ENCODE data around the gene NBPF15. TPM values are rescaled to one million over a fixed set of nuclear protein-coding genes. Genes with fewer than 3 reads are reported as not detected.
"Not testable (repeated sequence)": the region's sequence is repeated elsewhere in the genome, so short reads cannot be mapped to it uniquely, and the experiment has no call there.

NBPF15 gene
- polyA plus RNA-seq, 1 donor (not counting 4 experiments of a cell fraction or from before 2014, with no cell fraction given) = 43.6 TPM

DNA sequence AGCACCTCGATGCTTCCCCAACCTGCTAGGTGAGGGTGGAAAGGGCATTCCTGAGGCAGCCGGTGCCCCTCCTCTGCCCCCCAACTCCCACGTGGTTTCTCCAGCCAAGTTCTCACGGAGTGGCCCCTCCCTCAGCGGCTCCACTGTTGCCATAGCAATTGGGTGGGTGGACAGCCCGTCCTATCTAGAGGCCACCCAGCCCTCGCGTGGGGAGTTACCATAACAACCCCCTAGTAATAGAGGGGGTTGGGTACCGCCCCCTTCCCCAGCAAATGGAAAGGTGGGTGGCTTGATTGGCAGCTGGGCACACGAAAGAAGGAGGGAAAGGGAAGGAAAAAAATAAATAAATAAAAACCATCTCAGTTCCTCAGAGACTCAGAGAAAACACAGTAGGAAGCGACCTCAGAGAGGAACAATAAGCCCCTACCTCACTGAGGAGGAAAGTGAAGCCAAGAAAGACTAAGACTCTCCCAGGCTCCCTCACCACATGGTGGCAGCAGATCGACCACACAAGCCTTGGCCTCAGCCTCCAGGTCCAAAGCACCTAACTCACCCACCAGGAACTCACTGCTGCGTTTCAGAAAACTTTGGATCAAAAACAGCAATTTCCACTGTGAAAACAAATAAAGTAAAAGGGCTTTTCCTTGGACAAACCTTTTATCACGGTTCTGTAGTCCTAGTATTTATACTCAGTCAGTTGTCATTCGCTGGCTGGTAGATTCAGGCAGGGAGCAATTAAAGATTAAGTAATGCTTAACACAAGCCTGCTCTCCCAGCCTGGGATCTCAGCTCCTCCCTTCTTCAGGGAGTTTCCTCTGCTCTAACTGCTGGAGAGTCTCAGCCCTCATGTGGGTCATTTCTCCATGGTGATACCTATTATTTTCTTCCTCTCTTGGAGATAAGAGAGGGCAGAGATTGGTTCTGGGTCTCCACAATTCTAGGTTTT lies 23.9 kb upstream of the NBPF15 start:
- H4K20me1 ChIP-seq (ENCODE audit: control insufficient read depth, extremely low read depth, insufficient read depth, low read length); H3K27me3 ChIP-seq (ENCODE audit: control insufficient read depth, extremely low read depth, insufficient read depth, low read length); H3K9me1 ChIP-seq (ENCODE audit: control insufficient read depth, extremely low read depth, insufficient read depth, low read length); H3K4me2 ChIP-seq (ENCODE audit: control insufficient read depth, extremely low read depth, insufficient read depth, low read depth, low read length); H3K36me3 ChIP-seq (ENCODE audit: control insufficient read depth in 2 of 2, extremely low read depth in 1 of 2, insufficient read depth in 2 of 2, low read length in 2 of 2); H2AFZ ChIP-seq (ENCODE audit: control insufficient read depth, low read length); H3K4me1 ChIP-seq (ENCODE audit: control insufficient read depth, extremely low read depth, insufficient read depth, low read length); H3K79me2 ChIP-seq (ENCODE audit: control insufficient read depth, insufficient read depth, low read length); dilution Hi-C loops (cut with MboI; ENCODE audit: extremely low pct_ligation_motif_present, low sequenced_read_pairs); DNase-seq (ENCODE audit: low read depth, low spot score); H3K4me3 ChIP-seq (ENCODE audit: control insufficient read depth in 2 of 3, extremely low read depth in 1 of 3, insufficient read depth in 2 of 3, low read depth in 1 of 3, low read length in 3 of 3); H3K27ac ChIP-seq (ENCODE audit: control insufficient read depth, insufficient read depth, low read length); H3K9me3 ChIP-seq (ENCODE audit: control insufficient read depth, low read depth, low read length); H3K9ac ChIP-seq (ENCODE audit: control insufficient read depth, extremely low read depth, insufficient read depth, low read length): not testable (repeated sequence)
- FAIRE-seq = peak; percentile 53

DNA sequence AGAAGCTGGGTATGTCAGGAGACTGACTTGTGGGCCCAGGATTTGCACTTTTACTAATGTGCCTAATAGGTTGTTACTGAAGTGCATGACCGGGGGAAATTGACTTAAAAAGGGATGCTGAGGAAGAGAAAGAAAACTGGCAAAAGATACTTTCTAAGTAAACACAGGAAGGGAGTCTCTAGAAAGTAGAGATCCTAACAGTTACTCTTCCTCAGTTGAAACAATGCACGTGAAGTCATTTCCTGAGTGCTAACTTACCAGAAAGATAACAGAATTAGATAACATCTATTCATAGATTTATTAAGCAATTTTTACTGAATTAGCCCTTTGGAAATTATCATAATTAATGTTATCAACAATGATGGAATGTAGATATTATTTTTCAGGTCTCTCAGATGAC lies 12.4 kb upstream of the NBPF15 start:
- dilution Hi-C loops (cut with MboI; ENCODE audit: extremely low pct_ligation_motif_present, low sequenced_read_pairs) = not testable (repeated sequence)

DNA sequence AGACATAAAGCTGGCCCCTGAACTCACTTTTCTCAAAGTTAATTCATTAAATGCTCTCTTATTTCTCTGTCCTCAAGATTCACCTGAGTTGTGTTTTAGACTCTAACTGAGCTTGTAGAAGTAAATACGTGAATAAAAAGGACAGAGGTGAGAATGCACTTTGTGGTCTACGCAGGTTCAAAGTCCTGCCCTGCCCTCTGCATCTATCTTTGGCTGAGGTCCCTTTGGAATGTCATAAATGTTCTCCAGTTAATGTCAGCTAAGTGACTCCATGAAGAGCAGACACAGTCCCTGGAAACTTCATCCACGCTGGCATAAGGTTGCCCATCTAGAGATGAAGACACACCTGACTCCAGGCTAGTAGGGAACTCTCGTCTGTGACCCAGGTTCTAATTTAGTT lies 10.0 kb upstream of the NBPF15 start:
- H3K27ac ChIP-seq (ENCODE audit: control insufficient read depth, insufficient read depth, low read length); H3K36me3 ChIP-seq (ENCODE audit: control insufficient read depth in 2 of 2, extremely low read depth in 1 of 2, insufficient read depth in 2 of 2, low read length in 2 of 2); H3K9ac ChIP-seq (ENCODE audit: control insufficient read depth, extremely low read depth, insufficient read depth, low read length); H4K20me1 ChIP-seq (ENCODE audit: control insufficient read depth, extremely low read depth, insufficient read depth, low read length); H3K9me3 ChIP-seq (ENCODE audit: control insufficient read depth, low read depth, low read length); H3K27me3 ChIP-seq (ENCODE audit: control insufficient read depth, extremely low read depth, insufficient read depth, low read length); FAIRE-seq; H3K4me3 ChIP-seq (ENCODE audit: control insufficient read depth in 2 of 3, extremely low read depth in 1 of 3, insufficient read depth in 2 of 3, low read depth in 1 of 3, low read length in 3 of 3); H2AFZ ChIP-seq (ENCODE audit: control insufficient read depth, low read length); DNase-seq (ENCODE audit: low read depth, low spot score); dilution Hi-C loops (cut with MboI; ENCODE audit: extremely low pct_ligation_motif_present, low sequenced_read_pairs); H3K9me1 ChIP-seq (ENCODE audit: control insufficient read depth, extremely low read depth, insufficient read depth, low read length); H3K4me2 ChIP-seq (ENCODE audit: control insufficient read depth, extremely low read depth, insufficient read depth, low read depth, low read length); H3K4me1 ChIP-seq (ENCODE audit: control insufficient read depth, extremely low read depth, insufficient read depth, low read length); H3K79me2 ChIP-seq (ENCODE audit: control insufficient read depth, insufficient read depth, low read length): not testable (repeated sequence)

More for the DNA sequence above, 12.4 kb upstream of the NBPF15 start:
- not testable (repeated sequence) for H3K4me1 ChIP-seq (ENCODE audit: control insufficient read depth, extremely low read depth, insufficient read depth, low read length); H3K27ac ChIP-seq (ENCODE audit: control insufficient read depth, insufficient read depth, low read length); H4K20me1 ChIP-seq (ENCODE audit: control insufficient read depth, extremely low read depth, insufficient read depth, low read length); H3K27me3 ChIP-seq (ENCODE audit: control insufficient read depth, extremely low read depth, insufficient read depth, low read length); H3K4me3 ChIP-seq (ENCODE audit: control insufficient read depth in 2 of 3, extremely low read depth in 1 of 3, insufficient read depth in 2 of 3, low read depth in 1 of 3, low read length in 3 of 3); H2AFZ ChIP-seq (ENCODE audit: control insufficient read depth, low read length); H3K79me2 ChIP-seq (ENCODE audit: control insufficient read depth, insufficient read depth, low read length); DNase-seq (ENCODE audit: low read depth, low spot score); FAIRE-seq; H3K36me3 ChIP-seq (ENCODE audit: control insufficient read depth in 2 of 2, extremely low read depth in 1 of 2, insufficient read depth in 2 of 2, low read length in 2 of 2); H3K4me2 ChIP-seq (ENCODE audit: control insufficient read depth, extremely low read depth, insufficient read depth, low read depth, low read length); H3K9me1 ChIP-seq (ENCODE audit: control insufficient read depth, extremely low read depth, insufficient read depth, low read length); H3K9me3 ChIP-seq (ENCODE audit: control insufficient read depth, low read depth, low read length); H3K9ac ChIP-seq (ENCODE audit: control insufficient read depth, extremely low read depth, insufficient read depth, low read length)

DNA sequence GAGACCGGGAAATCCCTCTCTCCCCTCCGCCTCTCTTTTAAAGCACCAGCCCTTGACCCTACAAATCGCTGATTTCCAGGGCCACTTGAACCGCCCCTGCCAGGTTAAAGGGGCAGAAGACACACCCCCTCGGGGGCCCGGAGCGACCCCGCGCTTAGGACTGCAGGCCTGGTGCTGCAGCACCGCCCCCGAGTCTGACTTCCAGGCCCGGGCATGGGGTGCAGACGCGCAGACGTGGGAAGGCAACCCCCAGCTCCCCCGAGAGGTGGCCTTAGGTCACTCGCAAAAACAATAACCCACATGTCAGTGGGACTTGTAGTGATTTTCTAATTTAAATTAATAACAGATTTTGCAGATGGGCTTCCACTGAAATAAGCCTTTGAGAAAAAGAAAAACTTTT lies 309 bp upstream of the NBPF15 start:
- peak overlapping the region in 1 of 3 experiments; percentile 59 for H3K4me3 ChIP-seq (ENCODE audit: control insufficient read depth in 2 of 3, extremely low read depth in 1 of 3, insufficient read depth in 2 of 3, low read depth in 1 of 3, low read length in 3 of 3)

DNA sequence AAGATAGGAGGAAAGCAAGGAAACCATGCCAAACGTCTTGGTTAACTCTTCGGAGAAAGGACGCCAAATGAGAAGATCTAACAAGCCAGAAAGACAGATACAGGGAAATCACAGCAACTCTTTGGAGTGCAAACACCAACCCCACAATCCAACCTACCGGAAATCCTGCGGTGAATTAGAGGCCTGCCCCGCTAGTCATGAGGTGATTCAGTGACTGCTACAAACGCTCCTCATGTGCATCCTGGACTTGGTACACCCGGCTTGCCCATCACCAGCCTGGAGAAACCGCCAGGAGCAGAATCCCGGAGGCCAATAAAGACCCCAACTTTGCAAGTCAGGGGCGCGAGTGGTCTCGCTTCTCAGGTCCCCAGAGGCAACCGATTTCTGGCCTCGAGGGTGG lies 783 bp downstream of the NBPF15 start:
- FAIRE-seq = peak; percentile 56
- Histone ChIP-seq H3K4me3 (ENCODE audit: control insufficient read depth in 2 of 3, extremely low read depth in 1 of 3, insufficient read depth in 2 of 3, low read depth in 1 of 3, low read length in 3 of 3) (peak overlapping the region; percentile 38 to 61 (median 59)), H3K9ac (ENCODE audit: control insufficient read depth, extremely low read depth, insufficient read depth, low read length) (peak overlapping the region; percentile 44)
- H3K36me3 ChIP-seq (ENCODE audit: control insufficient read depth in 2 of 2, extremely low read depth in 1 of 2, insufficient read depth in 2 of 2, low read length in 2 of 2); H3K9me3 ChIP-seq (ENCODE audit: control insufficient read depth, low read depth, low read length); H3K9me1 ChIP-seq (ENCODE audit: control insufficient read depth, extremely low read depth, insufficient read depth, low read length); H3K27me3 ChIP-seq (ENCODE audit: control insufficient read depth, extremely low read depth, insufficient read depth, low read length); H3K27ac ChIP-seq (ENCODE audit: control insufficient read depth, insufficient read depth, low read length); H3K4me2 ChIP-seq (ENCODE audit: control insufficient read depth, extremely low read depth, insufficient read depth, low read depth, low read length); H4K20me1 ChIP-seq (ENCODE audit: control insufficient read depth, extremely low read depth, insufficient read depth, low read length); dilution Hi-C loops (cut with MboI; ENCODE audit: extremely low pct_ligation_motif_present, low sequenced_read_pairs); H3K4me1 ChIP-seq (ENCODE audit: control insufficient read depth, extremely low read depth, insufficient read depth, low read length); H3K79me2 ChIP-seq (ENCODE audit: control insufficient read depth, insufficient read depth, low read length); DNase-seq (ENCODE audit: low read depth, low spot score); H2AFZ ChIP-seq (ENCODE audit: control insufficient read depth, low read length): not testable (repeated sequence)

More for the DNA sequence above, 309 bp upstream of the NBPF15 start:
- H3K9ac ChIP-seq (ENCODE audit: control insufficient read depth, extremely low read depth, insufficient read depth, low read length); dilution Hi-C loops (cut with MboI; ENCODE audit: extremely low pct_ligation_motif_present, low sequenced_read_pairs); H3K27ac ChIP-seq (ENCODE audit: control insufficient read depth, insufficient read depth, low read length); H3K36me3 ChIP-seq (ENCODE audit: control insufficient read depth in 2 of 2, extremely low read depth in 1 of 2, insufficient read depth in 2 of 2, low read length in 2 of 2); FAIRE-seq; H3K79me2 ChIP-seq (ENCODE audit: control insufficient read depth, insufficient read depth, low read length); DNase-seq (ENCODE audit: low read depth, low spot score); H3K4me1 ChIP-seq (ENCODE audit: control insufficient read depth, extremely low read depth, insufficient read depth, low read length); H3K4me2 ChIP-seq (ENCODE audit: control insufficient read depth, extremely low read depth, insufficient read depth, low read depth, low read length); H2AFZ ChIP-seq (ENCODE audit: control insufficient read depth, low read length); H3K27me3 ChIP-seq (ENCODE audit: control insufficient read depth, extremely low read depth, insufficient read depth, low read length); H4K20me1 ChIP-seq (ENCODE audit: control insufficient read depth, extremely low read depth, insufficient read depth, low read length); H3K9me3 ChIP-seq (ENCODE audit: control insufficient read depth, low read depth, low read length); H3K9me1 ChIP-seq (ENCODE audit: control insufficient read depth, extremely low read depth, insufficient read depth, low read length): not testable (repeated sequence)

All from keratinocyte (primary cell).